ENCODE measurements around the gene CELA2B.

- no peak for TF ChIP-seq CTCF (conservative IDR thresholded peaks at IDR 0.05)
- TF ChIP-seq ZFX (IDR thresholded peaks at IDR 0.05), result no peak
These were observed 34.9 kb downstream of the CELA2B start for GRCh38 chr1:15510611-15511405.
